BJ (cell line): ENCODE measurements around the gene ANKS1A. TPM values are rescaled to one million over a fixed set of nuclear protein-coding genes. Genes with fewer than 3 reads are reported as not detected.
"Not testable (repeated sequence)": the region's sequence is repeated elsewhere in the genome, so short reads cannot be mapped to it uniquely, and the experiment has no call there.

Source experiments
- CTCF ChIA-PET: fragments of 350-600 bp; formaldehyde crosslinking; extraction: SDS; loops from one replicate; lab custom pipeline; 2021; ENCODE audit warnings: antibody characterized with exemption, inconsistent platforms; lab: Yijun Ruan, JAX
- POLR2A ChIA-PET: fragments of 300-600 bp; sonication (Branson Sonifier 250); formaldehyde crosslinking; extraction: SDS; loops from one replicate; lab custom pipeline; 2021; ENCODE audit warnings: antibody characterized with exemption; lab: Charles Lee
- DNase-seq: peaks from one replicate; pipeline ENCODE4 v3.0.0-alpha.2; 2011; ENCODE audit warnings: low read depth
- H3K27me3 ChIP-seq: 2 replicates; pipeline ENCODE4 v1.6.0; 2011; ENCODE audit warnings: low read length; ENCODE audit not compliant: control insufficient read depth, insufficient read depth
- H3K36me3 ChIP-seq: 2 replicates; pipeline ENCODE4 v1.5.1; 2011; ENCODE audit warnings: low read length; ENCODE audit not compliant: control insufficient read depth, insufficient read depth
- H3K4me3 ChIP-seq: 2 replicates; pipeline ENCODE4 v1.5.1; 2011; ENCODE audit warnings: low read depth, mild to moderate bottlenecking, control low read depth, low read length
- polyA plus RNA-seq: library from polyadenylated mRNA; depleted of rRNA; stranded (reverse); fragments of >200 nt; gene quantifications from 2 replicates; pipeline ENCODE4 v1.2.3, GENCODE V29; 2011
- TF ChIP-seq, protein P1 (sequence below): IDR thresholded peaks from 2 replicates; pipeline ENCODE4 v1.5.1; 2011; ENCODE audit warnings: low read depth, mild to moderate bottlenecking, control low read depth, inconsistent platforms, low read length, moderate library complexity; ENCODE audit not compliant: insufficient read depth

Gene ANKS1A
- polyA plus RNA-seq, 1 experiment = 4.2 TPM

DNA sequence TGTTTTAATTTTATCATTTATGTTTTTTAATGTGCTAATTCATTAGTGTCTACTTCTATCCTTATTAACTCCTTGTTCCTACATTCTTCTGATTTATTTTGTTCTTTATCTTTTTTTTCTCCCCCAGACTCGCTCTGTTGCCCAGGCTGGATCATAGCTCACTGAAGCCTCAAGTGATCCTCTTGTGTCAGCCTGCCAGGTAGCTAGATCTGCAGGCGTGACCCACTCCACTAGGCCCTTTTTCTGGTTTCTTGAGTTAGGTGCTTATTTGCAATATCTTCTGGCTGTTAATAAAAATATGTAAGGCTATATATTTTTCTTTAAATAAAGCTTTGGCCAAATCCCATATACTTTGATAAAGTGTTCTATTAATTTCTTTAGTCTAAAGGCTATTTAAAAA, 4.1 kb upstream of the ANKS1A start:
- ChIA-PET CTCF (interaction anchor here (0.7 kb wide), 1 partner anchor 9 kb away, joined by 3 read pairs; no protein-coding TSS in a partner anchor), POLR2A (no interaction called here)
- Histone ChIP-seq H3K27me3 (no peaks in the 10 kb centered on the region), H3K4me3 (no peak overlapping the region), H3K36me3 (peaks cover 1% of the 10 kb centered on the region; the same call in 1 of the 2 replicates)
- TF ChIP-seq, protein P1, sequence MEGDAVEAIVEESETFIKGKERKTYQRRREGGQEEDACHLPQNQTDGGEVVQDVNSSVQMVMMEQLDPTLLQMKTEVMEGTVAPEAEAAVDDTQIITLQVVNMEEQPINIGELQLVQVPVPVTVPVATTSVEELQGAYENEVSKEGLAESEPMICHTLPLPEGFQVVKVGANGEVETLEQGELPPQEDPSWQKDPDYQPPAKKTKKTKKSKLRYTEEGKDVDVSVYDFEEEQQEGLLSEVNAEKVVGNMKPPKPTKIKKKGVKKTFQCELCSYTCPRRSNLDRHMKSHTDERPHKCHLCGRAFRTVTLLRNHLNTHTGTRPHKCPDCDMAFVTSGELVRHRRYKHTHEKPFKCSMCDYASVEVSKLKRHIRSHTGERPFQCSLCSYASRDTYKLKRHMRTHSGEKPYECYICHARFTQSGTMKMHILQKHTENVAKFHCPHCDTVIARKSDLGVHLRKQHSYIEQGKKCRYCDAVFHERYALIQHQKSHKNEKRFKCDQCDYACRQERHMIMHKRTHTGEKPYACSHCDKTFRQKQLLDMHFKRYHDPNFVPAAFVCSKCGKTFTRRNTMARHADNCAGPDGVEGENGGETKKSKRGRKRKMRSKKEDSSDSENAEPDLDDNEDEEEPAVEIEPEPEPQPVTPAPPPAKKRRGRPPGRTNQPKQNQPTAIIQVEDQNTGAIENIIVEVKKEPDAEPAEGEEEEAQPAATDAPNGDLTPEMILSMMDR = no peak
- DNase-seq = no peak

DNA sequence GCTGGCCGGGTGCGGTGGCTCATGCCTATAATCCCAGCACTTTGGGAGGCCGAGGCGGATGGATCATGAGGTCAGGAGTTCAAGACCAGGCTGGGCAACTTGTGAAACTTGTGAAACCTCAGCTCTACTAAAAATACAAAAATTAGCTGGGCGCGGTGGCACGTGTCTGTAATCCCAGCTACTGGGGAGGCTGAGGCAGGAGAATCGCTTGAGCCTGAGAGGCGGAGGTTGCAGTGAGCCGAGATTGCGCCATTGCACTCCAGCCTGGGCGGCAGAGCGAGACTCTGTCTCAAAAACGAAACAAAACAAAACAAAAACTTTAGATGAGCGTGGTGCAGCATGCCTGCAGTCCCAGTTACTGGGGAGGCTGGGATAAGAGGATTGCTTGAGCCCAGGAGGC, 3.2 kb upstream of the ANKS1A start:
- POLR2A ChIA-PET = not testable (repeated sequence)

DNA sequence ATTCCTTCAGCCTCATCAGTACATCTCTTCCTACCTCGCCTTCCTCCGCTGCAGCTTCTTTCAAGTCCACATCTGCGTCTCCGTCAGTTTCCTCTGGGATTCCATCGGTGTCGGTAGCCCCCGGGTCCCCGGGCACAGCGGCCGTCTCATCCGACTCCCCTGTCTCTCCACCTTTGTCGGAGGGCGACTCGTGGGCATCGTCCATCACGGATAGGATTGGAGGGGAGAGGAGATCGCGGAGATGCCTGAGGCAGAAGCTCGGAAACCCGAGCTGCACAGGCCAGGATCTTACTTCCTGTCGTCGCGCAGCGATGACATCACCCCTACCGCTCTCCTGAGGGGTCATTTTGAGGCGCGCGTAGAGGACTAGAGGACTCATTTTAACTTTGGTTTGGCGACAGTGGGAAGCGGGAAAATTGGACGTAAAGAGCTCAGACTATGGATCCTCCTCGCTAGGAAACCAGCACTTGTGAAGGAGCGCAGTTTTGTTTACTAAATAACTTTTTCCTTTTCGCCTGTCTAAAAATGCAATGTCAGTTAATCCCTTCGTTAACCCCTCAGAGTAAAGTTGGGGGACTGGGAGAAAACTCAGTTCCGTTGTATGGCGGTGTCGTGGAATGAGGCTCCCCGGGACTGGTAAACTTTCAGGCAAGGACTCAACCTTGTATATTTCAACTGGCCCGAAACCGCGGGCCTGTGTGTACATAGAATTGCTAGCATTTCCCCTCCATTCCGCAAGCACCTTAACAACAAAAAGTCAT, 1.1 kb upstream of the ANKS1A start, which contains the start of gene TAF11:
Gene TAF11 (minus strand): TSS at position 290 of the 761 bp plus-strand sequence. CDS start 85 bp downstream, at position 205.
- Histone ChIP-seq H3K4me3 (peak within 1 kb of the TSS; percentile 65), H3K27me3 (no peaks in the 10 kb centered on the region), H3K36me3 (peaks cover 1% of the 10 kb centered on the region; the same call in 1 of the 2 replicates)
- TF ChIP-seq, protein P1 = no peak
- ChIA-PET POLR2A (interaction anchor here (0.5 to 0.8 kb wide), 3 partner anchors 34 to 385 kb away, joined by 3 to 19 read pairs (median 3); partner anchors contain the start of gene SNRPC), CTCF (interaction anchor here (0.9 to 2.9 kb wide), 5 partner anchors 217 to 733 kb away, joined by 3 to 11 read pairs (median 3); no protein-coding TSS in a partner anchor)
- DNase-seq = peak; percentile 66

More for the DNA sequence above, 3.2 kb upstream of the ANKS1A start:
- DNase-seq, H3K36me3 ChIP-seq, H3K4me3 ChIP-seq, H3K27me3 ChIP-seq: not testable (repeated sequence)
- CTCF ChIA-PET = interaction anchor here (1.0 kb wide), 2 partner anchors 159 to 254 kb away, joined by 3 read pairs; no protein-coding TSS in a partner anchor

DNA sequence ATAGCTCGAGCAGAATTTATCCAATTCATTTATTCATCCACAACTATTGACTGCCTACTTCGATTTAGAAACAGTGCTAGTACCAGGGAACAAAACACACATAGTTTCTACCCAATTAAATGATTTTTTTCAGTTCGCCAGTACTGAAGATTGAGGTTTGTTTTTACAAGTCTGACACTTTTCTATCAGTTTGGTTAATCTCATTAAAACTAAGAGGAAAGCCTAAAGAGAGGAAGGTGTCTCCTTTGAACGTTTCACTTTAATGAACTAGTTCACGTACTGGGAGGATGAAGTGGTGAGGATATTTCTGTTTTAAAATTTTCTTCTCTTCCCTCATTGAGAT, 570 bp upstream of the ANKS1A start:
- CTCF ChIA-PET = interaction anchor here (0.8 to 2.9 kb wide), 5 partner anchors 9 to 725 kb away, joined by 3 to 11 read pairs (median 3); no protein-coding TSS in a partner anchor
- DNase-seq = no peak
- peak overlapping the region; percentile 65 for H3K4me3 ChIP-seq
- POLR2A ChIA-PET = interaction anchor here (0.5 to 0.8 kb wide), 2 partner anchors 34 to 131 kb away, joined by 3 to 19 read pairs; partner anchors contain the start of gene SNRPC
- TF ChIP-seq, protein P1 = no peak
- no peaks in the 10 kb centered on the region for H3K27me3 ChIP-seq
- H3K36me3 ChIP-seq = no peaks in the 10 kb centered on the region

DNA sequence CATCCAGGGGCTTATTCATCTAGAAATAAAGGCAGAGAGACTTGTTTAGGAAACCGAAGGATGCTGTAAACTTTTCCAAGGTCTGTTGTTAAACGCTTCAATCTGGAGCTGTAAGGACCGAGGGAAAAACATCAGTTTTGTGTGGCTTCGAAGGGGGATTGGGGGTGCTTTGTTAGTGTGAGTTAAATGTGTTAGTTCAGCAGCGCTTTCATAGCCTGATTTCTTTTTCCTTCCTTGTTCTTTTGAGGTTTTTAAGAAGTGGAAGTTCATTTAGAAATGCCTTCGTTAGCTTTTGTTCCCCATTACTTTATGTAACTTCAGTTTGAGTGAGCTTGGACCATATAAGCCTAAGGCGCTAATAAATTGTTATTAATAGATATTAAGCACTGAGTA, 1.5 kb downstream of the ANKS1A start:
- DNase-seq = no peak
- Histone ChIP-seq H3K4me3 (peak overlapping the region; percentile 65), H3K27me3 (no peaks in the 10 kb centered on the region), H3K36me3 (no peaks in the 10 kb centered on the region)
- CTCF ChIA-PET = no interaction called here
- TF ChIP-seq, protein P1 = no peak
- POLR2A ChIA-PET = interaction anchor here (0.6 kb wide), 1 partner anchor 79 kb away, joined by 5 read pairs; no protein-coding TSS in a partner anchor
